GM06990 (cell line): ENCODE measurements around the gene GOLGA8B.

ENCODE experiments used
- DNase-seq: peaks from one replicate; pipeline ENCODE4 v3.0.0-alpha.2; 2011; ENCODE audit not compliant: insufficient read length; ENCODE audit errors: extremely low read depth
- H3K27me3 ChIP-seq: replicated peaks from 2 replicates; pipeline ENCODE4 v1.6.0; 2011; ENCODE audit warnings: low read length; ENCODE audit not compliant: control insufficient read depth, insufficient read depth
- H3K36me3 ChIP-seq: 2 replicates; pipeline ENCODE4 v1.5.1; 2011; ENCODE audit warnings: low read length; ENCODE audit not compliant: control insufficient read depth, insufficient read depth
- H3K4me3 ChIP-seq: replicated peaks from 2 replicates; pipeline ENCODE4 v1.5.1; 2011; ENCODE audit warnings: low read depth, mild to moderate bottlenecking, control low read depth, low read length
- TF ChIP-seq, protein P1 (sequence below): IDR thresholded peaks from 2 replicates; pipeline ENCODE4 v1.5.1; 2011; ENCODE audit warnings: low read length, control low read depth, mild to moderate bottlenecking, inconsistent platforms; ENCODE audit not compliant: insufficient read depth, poor library complexity, severe bottlenecking

Gene GOLGA8B

DNA sequence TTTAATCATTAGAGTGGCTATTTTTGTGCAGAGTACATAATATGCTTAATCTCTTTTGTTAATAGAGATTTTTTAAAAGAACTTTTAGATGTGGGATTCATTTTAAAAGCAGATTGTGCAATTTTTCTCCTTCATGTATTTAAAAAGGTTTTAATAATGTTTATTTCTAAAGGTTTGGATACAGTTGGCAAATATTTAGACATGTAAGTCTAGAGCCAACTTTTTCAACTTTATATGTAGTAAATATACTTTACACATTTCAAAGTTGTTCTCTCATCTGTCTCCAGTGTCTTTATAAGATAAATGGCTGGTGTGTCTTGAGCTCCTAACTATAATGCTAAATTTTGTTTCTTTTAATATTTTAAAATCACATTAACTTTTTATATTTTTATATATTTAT lies 22.7 kb upstream of the GOLGA8B start:
- Histone ChIP-seq H3K4me3 (no peak overlapping the region), H3K36me3 (no peaks in the 10 kb centered on the region), H3K27me3 (no peaks in the 10 kb centered on the region)
- TF ChIP-seq, protein P1, sequence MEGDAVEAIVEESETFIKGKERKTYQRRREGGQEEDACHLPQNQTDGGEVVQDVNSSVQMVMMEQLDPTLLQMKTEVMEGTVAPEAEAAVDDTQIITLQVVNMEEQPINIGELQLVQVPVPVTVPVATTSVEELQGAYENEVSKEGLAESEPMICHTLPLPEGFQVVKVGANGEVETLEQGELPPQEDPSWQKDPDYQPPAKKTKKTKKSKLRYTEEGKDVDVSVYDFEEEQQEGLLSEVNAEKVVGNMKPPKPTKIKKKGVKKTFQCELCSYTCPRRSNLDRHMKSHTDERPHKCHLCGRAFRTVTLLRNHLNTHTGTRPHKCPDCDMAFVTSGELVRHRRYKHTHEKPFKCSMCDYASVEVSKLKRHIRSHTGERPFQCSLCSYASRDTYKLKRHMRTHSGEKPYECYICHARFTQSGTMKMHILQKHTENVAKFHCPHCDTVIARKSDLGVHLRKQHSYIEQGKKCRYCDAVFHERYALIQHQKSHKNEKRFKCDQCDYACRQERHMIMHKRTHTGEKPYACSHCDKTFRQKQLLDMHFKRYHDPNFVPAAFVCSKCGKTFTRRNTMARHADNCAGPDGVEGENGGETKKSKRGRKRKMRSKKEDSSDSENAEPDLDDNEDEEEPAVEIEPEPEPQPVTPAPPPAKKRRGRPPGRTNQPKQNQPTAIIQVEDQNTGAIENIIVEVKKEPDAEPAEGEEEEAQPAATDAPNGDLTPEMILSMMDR: no peak
- no peak for DNase-seq

DNA sequence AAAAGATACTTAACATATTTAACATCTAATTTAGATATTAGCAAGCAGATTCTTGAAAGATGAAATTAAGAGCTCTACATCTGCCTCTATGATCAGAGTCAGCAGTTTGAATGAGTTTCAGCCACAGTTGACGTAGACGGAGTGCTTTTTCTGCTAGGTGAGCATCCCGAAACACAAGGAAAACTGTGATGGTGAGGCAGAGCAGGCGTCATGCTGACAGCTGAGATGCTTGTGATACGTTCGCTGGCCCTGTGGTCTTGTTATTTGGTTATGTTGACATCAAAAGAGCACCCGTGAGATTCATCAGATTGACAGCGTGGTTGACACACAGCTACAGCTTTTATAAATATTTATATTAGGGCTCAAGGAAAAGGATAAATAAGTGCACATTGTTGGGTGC lies 19.6 kb upstream of the GOLGA8B start:
- Histone ChIP-seq H3K27me3 (no peaks in the 10 kb centered on the region), H3K36me3 (no peaks in the 10 kb centered on the region), H3K4me3 (no peak overlapping the region)
- TF ChIP-seq, protein P1: no peak
- DNase-seq: no peak

DNA sequence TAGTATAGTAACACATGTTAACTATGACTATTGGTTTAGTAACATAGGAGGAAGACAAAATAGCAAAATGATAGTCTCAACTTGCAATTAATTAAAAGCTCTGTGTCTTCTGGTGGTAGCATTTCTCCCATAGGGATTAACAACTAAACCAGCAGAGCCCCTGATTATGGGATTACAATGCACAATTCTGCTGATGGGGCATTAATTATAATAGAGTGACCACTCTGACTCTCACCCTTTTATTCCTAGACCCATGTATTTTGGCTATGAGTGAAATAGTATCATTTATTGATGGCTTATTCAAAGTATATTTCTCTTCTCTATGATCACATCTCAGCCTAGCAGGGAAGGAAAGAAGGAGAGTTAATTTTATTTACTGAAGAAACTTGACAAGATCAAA lies 17.5 kb upstream of the GOLGA8B start:
- no peak for DNase-seq
- H3K4me3 ChIP-seq: no peak overlapping the region
- no peaks in the 10 kb centered on the region for H3K27me3 ChIP-seq
- TF ChIP-seq, protein P1: no peak
- no peaks in the 10 kb centered on the region for H3K36me3 ChIP-seq

DNA sequence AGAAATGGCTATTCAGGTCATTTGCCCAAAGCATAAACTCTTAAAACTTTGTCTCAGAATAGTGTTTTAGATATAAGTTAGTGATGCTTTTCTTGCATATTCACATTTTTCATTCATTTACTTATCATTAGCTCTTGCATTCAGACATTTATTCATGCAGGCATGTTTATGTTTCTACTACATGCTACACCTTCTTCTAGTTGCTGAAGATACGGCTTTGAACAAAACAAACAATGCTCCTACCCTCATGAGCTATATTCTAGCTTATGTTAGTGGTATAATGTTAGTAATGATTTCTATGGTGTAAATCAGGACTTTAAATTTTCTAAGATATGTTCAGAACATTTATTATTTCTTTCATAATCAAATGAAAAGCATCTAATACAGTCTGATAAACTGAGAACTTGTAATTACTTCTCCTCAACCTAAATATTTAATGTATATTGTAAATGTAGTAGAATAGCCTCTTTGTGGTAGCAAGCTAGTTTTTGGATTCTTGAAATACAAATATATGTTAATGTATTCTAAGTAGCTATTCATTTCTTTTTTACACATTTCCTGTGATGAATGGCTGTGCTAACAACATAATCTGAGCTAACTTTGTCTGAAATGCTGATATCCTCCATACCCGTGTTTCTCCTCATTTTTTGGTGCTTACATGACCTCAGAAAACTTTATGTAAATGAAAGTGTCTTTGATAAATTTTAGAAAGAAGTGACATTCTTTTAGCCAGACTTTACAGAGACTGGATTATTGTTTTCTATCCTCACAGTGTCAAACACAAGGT lies 15.5 kb upstream of the GOLGA8B start:
- TF ChIP-seq, protein P1: no peak
- no peak overlapping the region for H3K4me3 ChIP-seq
- no peaks in the 10 kb centered on the region for H3K36me3 ChIP-seq
- no peak for DNase-seq
- no peaks in the 10 kb centered on the region for H3K27me3 ChIP-seq

DNA sequence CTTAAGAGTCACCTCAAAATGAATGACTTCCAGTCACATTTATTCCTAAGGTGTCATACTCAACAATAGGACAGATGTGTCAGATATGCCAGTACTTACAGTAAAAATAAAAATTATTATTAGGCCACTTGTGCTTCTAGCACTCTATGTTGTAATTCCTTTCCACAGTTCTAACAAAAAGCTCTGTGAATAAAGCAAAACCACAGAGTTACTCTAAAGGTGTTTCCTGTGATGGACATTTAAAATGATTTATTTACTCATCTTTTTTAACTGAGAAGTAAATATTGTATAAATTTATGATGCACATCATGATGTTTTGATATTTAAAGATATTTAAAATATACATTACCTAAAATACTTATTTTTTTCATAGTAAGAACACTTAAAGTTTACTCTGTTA lies 13.9 kb upstream of the GOLGA8B start:
- Histone ChIP-seq H3K27me3 (no peaks in the 10 kb centered on the region), H3K36me3 (no peaks in the 10 kb centered on the region), H3K4me3 (no peak overlapping the region)
- no peak for DNase-seq
- TF ChIP-seq, protein P1: no peak
